K562 (cell line): ENCODE measurements around the gene RORB. TPM values are rescaled to one million over a fixed set of nuclear protein-coding genes. Genes with fewer than 3 reads are reported as not detected.
A peak's percentile ranks its signal among the peaks of the same experiment; 100 is the strongest.

Source experiments
- ATAC-seq: fragments of 200-7000 bp; cut with Tn5 transposase; 3 replicates; pipeline ENCODE4 v1.9.1; 2020; ENCODE audit warnings: moderate library complexity
- BruUV-seq: library from RNA; stranded (reverse); fragments of 400-500 nt; replicated peaks from 2 replicates; lab custom pipeline; 2021; lab: Mats Ljungman, UMichigan
- CTCF ChIA-PET: fragments of 300-600 bp; formaldehyde crosslinking; extraction: SDS; loops from one replicate; lab custom pipeline; 2021; ENCODE audit warnings: low intra/inter-chr PET ratio; lab: Yijun Ruan, JAX
- POLR2A ChIA-PET: fragments of 300-600, 350-650 bp; sonication (Branson Sonifier 250); formaldehyde crosslinking; extraction: SDS; loops from one replicate; lab custom pipeline; 2021; ENCODE audit warnings: antibody characterized with exemption, inconsistent platforms; lab: Yijun Ruan, JAX
- DNase-seq, 4 experiments: peaks; one replicate each; pipeline versions ENCODE4 v3.0.0 to v3.0.0-alpha.2; 2011 to 2018; ENCODE audit warnings: low spot score in 3 of 4, mixed read lengths in 3 of 4; ENCODE audit errors: extremely low read depth in 1 of 4
- FAIRE-seq: peaks from 2 replicates; lab custom pipeline; 2011; peaks lifted over from hg19 to GRCh38; lab: Jason Lieb, UNC
- H2AFZ ChIP-seq: 2 replicates; pipeline ENCODE4 v1.6.0; 2011; ENCODE audit warnings: low read depth, low read length, control low read depth, inconsistent platforms
- H3K27ac ChIP-seq: fragments of 200-600 bp; 3 replicates; pipeline ENCODE4 v1.8.0; 2011; ENCODE audit warnings: low read depth, mild to moderate bottlenecking, control low read depth, inconsistent platforms, low read length, moderate library complexity, mixed read lengths; ENCODE audit errors: extremely low read depth
- H3K27me3 ChIP-seq, 2 experiments: fragments of 300-600 bp in 1 of 2; 2 replicates in 1 of 2; 3 replicates in 1 of 2; pipeline versions ENCODE4 v1.6.0 to v1.8.0; 2011; ENCODE audit warnings: inconsistent platforms in 2 of 2, low read length in 2 of 2, mild to moderate bottlenecking in 1 of 2, mixed read lengths in 1 of 2, moderate library complexity in 1 of 2; ENCODE audit not compliant: control insufficient read depth in 2 of 2, insufficient read depth in 2 of 2
- H3K36me3 ChIP-seq: fragments of 300-600 bp; 3 replicates; pipeline ENCODE4 v1.8.0; 2011; ENCODE audit warnings: mild to moderate bottlenecking, low read length, inconsistent platforms; ENCODE audit not compliant: control insufficient read depth, insufficient read depth
- H3K4me1 ChIP-seq, 2 experiments: fragments of 200-600 bp in 1 of 2; replicated peaks in 1 of 2; 2 replicates in 1 of 2; 3 replicates in 1 of 2; pipeline versions ENCODE4 v1.5.1 to v1.8.0; 2011; ENCODE audit warnings: inconsistent platforms in 2 of 2, low read length in 2 of 2, mild to moderate bottlenecking in 1 of 2, mixed read lengths in 1 of 2, moderate library complexity in 1 of 2; ENCODE audit not compliant: control insufficient read depth in 2 of 2, insufficient read depth in 2 of 2
- H3K4me2 ChIP-seq: 2 replicates; pipeline ENCODE4 v1.6.1; 2011; ENCODE audit warnings: low read length, control low read depth, inconsistent platforms, mixed read lengths; ENCODE audit not compliant: insufficient read depth
- H3K4me3 ChIP-seq: fragments of 200-600 bp; sonication (generic), shearing (Covaris generic); 2 replicates; pipeline ENCODE4 v1.5.1; 2016; ENCODE audit warnings: control low read depth, inconsistent platforms
- H3K79me2 ChIP-seq: fragments of 200-600 bp; 3 replicates; pipeline ENCODE4 v1.8.0; 2011; ENCODE audit warnings: low read length, inconsistent platforms; ENCODE audit not compliant: control insufficient read depth, insufficient read depth
- H3K9ac ChIP-seq, 2 experiments: 2 replicates each; pipeline versions ENCODE4 v1.6.0 to v1.6.1; 2011; ENCODE audit warnings: low read depth in 2 of 2, low read length in 2 of 2, control low read depth in 1 of 2, inconsistent platforms in 1 of 2, mild to moderate bottlenecking in 1 of 2, mixed read lengths in 1 of 2; ENCODE audit not compliant: insufficient read depth in 1 of 2
- H3K9me1 ChIP-seq: one replicate; pipeline ENCODE4 v1.6.0; 2011; ENCODE audit warnings: inconsistent platforms, mild to moderate bottlenecking, low read length, moderate library complexity; ENCODE audit not compliant: control insufficient read depth, insufficient read depth
- H3K9me3 ChIP-seq: replicated peaks from 2 replicates; pipeline ENCODE4 v1.5.1; 2011; ENCODE audit warnings: low read depth, low read length, inconsistent platforms; ENCODE audit not compliant: control insufficient read depth, insufficient read depth
- H4K20me1 ChIP-seq: replicated peaks from 2 replicates; pipeline ENCODE4 v1.6.1; 2011; ENCODE audit warnings: low read length, inconsistent platforms, mixed read lengths; ENCODE audit not compliant: control insufficient read depth, insufficient read depth
- FOXA1 ChIP-seq: fragments of 450-650 bp; IDR thresholded peaks from 2 replicates; pipeline ENCODE4 v1.6.1; 2016; ENCODE audit warnings: mild to moderate bottlenecking, borderline replicate concordance
- RBM17 ChIP-seq: fragments of 200-400 bp; formaldehyde crosslinking; IDR thresholded peaks from 2 replicates; pipeline ENCODE4 v1.6.1; 2017; ENCODE audit warnings: low read depth, mild to moderate bottlenecking, low read length, borderline replicate concordance
- RBM25 ChIP-seq: fragments of 200-400 bp; formaldehyde crosslinking; IDR thresholded peaks from 2 replicates; pipeline ENCODE4 v1.6.1; 2018; ENCODE audit warnings: low read length, low read depth, moderate library complexity; ENCODE audit not compliant: severe bottlenecking
- SETDB1 ChIP-seq: IDR thresholded peaks from one replicate; pipeline ENCODE4 v1.6.1; 2012; ENCODE audit warnings: low read length, control low read depth, inconsistent platforms
- SMARCB1 ChIP-seq: IDR thresholded peaks from 2 replicates; pipeline ENCODE4 v1.6.1; 2011; ENCODE audit warnings: improper control_type of control experiment, low read depth; ENCODE audit not compliant: insufficient read length
- TAL1 ChIP-seq: fragments of 450-650 bp; IDR thresholded peaks from 2 replicates; pipeline ENCODE4 v1.6.1; 2016; ENCODE audit warnings: mild to moderate bottlenecking
- ZNF282 ChIP-seq: sonication (generic); formaldehyde crosslinking; IDR thresholded peaks from 2 replicates; pipeline ENCODE4 v1.8.1; 2023; ENCODE audit warnings: missing genetic modification reagents
- WGBS: fragments of 100-300 bp; shearing (Covaris generic); methylation state at CpG from one replicate; pipeline ENCODE4 v1.1.6; 2016; ENCODE audit warnings: low coverage, mixed read lengths; ENCODE audit not compliant: insufficient coverage; ENCODE audit errors: missing lambda C conversion rate; 5-methylcytosine and 5-hydroxymethylcytosine counted together
- in situ Hi-C: fragments of 300-500 bp; cut with MboI; formaldehyde crosslinking; loops from 4 replicates; pipeline ENCODE4 v1.15.0; 2018; ENCODE audit warnings: inconsistent platforms, mixed read lengths
- intact Hi-C: fragments of 100-400 bp; cut with micrococcal nuclease; formaldehyde crosslinking; loops from 2 replicates; pipeline ENCODE4 v1.14.2; 2022
- polyA plus RNA-seq, 8 experiments: library from polyadenylated mRNA; depleted of rRNA in 4 of 8; stranded (reverse) in 5 of 8; unstranded in 3 of 8; fragments of >200 nt; fragmentation: Nextera tagmentation in 2 of 8; fragmentation: Illumina TruSeq in 1 of 8; extraction: Ambion mirVana in 2 of 8; extraction: Trizol in 1 of 8; gene quantifications; 2 replicates each; pipeline versions ENCODE4 v1.2.1 to v1.2.3, GENCODE V29; 2011 to 2014; ENCODE audit warnings: inconsistent platforms in 1 of 8, missing spikeins in 1 of 8
- total RNA-seq, 7 experiments: library from RNA; depleted of rRNA in 6 of 7; stranded (reverse); fragments of >200 nt in 6 of 7; fragmentation: Illumina TruSeq in 2 of 7; extraction: Trizol in 2 of 7; gene quantifications; 2 replicates each; pipeline versions ENCODE4 v1.2.1 to v1.2.3, GENCODE V29; 2011 to 2021; ENCODE audit warnings: low replicate concordance in 1 of 7
- TF ChIP-seq, protein P1 (sequence below): IDR thresholded peaks from 2 replicates; pipeline ENCODE4 v1.6.1; 2011; ENCODE audit warnings: borderline replicate concordance, low read depth, mild to moderate bottlenecking, moderate library complexity, low read length; ENCODE audit not compliant: insufficient read depth, poor library complexity, severe bottlenecking

The RORB gene
- total and polyA plus RNA-seq, 9 of the 15 experiments (the other 6 are each of a cell fraction or from before 2014, with no cell fraction given), result not detected

DNA sequence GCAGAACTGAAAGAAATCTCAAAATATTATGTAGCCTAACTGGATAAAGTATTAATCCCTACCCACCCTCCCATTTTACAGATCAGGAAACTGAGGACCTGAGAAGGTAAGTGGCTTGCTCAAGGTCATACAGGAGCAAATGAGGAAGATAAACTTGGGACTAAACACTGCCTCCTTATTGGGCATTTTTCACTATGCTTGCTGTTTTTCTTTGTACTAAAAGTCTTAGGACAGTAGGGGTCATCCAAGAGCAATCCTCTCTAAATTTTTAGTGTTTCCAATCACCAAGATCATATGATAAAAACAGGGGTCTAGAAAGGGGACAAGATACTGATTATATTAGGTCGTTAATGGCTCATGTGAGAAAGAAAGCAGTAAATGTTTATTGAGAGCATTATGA, 80.8 kb downstream of the RORB start (continued):
- TF ChIP-seq, protein P1, sequence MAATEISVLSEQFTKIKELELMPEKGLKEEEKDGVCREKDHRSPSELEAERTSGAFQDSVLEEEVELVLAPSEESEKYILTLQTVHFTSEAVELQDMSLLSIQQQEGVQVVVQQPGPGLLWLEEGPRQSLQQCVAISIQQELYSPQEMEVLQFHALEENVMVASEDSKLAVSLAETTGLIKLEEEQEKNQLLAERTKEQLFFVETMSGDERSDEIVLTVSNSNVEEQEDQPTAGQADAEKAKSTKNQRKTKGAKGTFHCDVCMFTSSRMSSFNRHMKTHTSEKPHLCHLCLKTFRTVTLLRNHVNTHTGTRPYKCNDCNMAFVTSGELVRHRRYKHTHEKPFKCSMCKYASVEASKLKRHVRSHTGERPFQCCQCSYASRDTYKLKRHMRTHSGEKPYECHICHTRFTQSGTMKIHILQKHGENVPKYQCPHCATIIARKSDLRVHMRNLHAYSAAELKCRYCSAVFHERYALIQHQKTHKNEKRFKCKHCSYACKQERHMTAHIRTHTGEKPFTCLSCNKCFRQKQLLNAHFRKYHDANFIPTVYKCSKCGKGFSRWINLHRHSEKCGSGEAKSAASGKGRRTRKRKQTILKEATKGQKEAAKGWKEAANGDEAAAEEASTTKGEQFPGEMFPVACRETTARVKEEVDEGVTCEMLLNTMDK, result no peak
- no peak for TF ChIP-seq SMARCB1
- TF ChIP-seq FOXA1, result no peak
- no peak for TF ChIP-seq ZNF282 (CRISPR knock-in tag)
- TF ChIP-seq RBM25, result peak; percentile 12

DNA sequence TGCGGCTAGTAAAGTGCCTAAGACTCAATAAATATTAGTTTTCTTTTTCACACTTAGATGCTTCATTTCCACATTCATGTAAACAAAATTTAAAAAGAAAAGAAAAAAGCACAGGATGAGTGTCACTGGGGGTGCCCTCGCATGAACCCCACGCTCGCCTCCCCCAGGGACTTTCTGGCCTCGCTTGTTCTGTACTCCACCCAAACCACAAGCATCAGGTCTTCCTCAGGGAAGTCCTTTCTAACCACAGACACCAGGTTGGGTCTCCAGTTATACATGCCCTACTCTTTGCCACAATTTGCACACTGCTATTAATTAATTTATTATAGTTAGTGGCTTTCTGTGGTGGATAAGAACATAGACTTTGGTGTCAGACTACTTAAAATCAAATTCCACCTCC, 92.4 kb downstream of the RORB start:
- POLR2A ChIA-PET, result no interaction called here
- 3% methylated on average over 5 of the region's 5 CpGs for WGBS

More for the DNA sequence above, 92.4 kb downstream of the RORB start:
- in situ Hi-C loops (no loop called here), intact Hi-C loops (no loop called here)
- no peak overlapping the region for H2AFZ ChIP-seq
- no TSS peak for BruUV-seq
- no peaks in the 10 kb centered on the region for H3K9me3 ChIP-seq
- no peaks in the 10 kb centered on the region for H3K36me3 ChIP-seq
- no peak overlapping the region for H3K9ac ChIP-seq
- H3K27me3 ChIP-seq, result no peaks in the 10 kb centered on the region
- no peaks in the 10 kb centered on the region for H3K4me1 ChIP-seq
- H3K9me1 ChIP-seq, result no peaks in the 10 kb centered on the region
- no peak overlapping the region for H3K4me2 ChIP-seq
- no peaks in the 10 kb centered on the region for H3K79me2 ChIP-seq
- DNase-seq (no peak), ATAC-seq (no peak), FAIRE-seq (no peak)
- CTCF ChIA-PET, result no interaction called here
- H3K4me3 ChIP-seq, result no peak overlapping the region
- no peaks in the 10 kb centered on the region for H4K20me1 ChIP-seq
- no peak for TF ChIP-seq TAL1
- TF ChIP-seq SETDB1, result no peak
- no peak for TF ChIP-seq RBM17
- no peak overlapping the region for H3K27ac ChIP-seq
